Mucosa of gallbladder (tissue), 1 donor: ENCODE data around the gene PFN3. TPM values are rescaled to one million over a fixed set of nuclear protein-coding genes. Genes with fewer than 3 reads are reported as not detected.
A peak's percentile ranks its signal among the peaks of the same experiment; 100 is the strongest.
"Not testable (repeated sequence)": the region's sequence is repeated elsewhere in the genome, so short reads cannot be mapped to it uniquely, and the experiment has no call there.

Experiments
- DNase-seq: peaks from one replicate; pipeline ENCODE4 v3.0.0-alpha.2; 2020; ENCODE audit warnings: low spot score
- total RNA-seq: library from RNA; stranded (reverse); gene quantifications from one replicate; pipeline ENCODE4 v1.2.1, GENCODE V29; 2021
- donor health status: DM: no; HTN: no; CAD: no.

The PFN3 gene
- total RNA-seq, 1 donor from 2014 or later: not detected

- no peak for DNase-seq
These were observed 4.4 kb downstream of the PFN3 start for GRCh38 chr5:177396078-177396477.

GRCh38 chr5:177393990-177394389 is 6.5 kb downstream of the PFN3 start:
- DNase-seq: no peak

GRCh38 chr5:177393206-177393765 is 7.2 kb downstream of the PFN3 start:
- no peak for DNase-seq

- no peak for DNase-seq
These were observed 7.7 kb downstream of the PFN3 start for GRCh38 chr5:177392765-177393164.

- peak; percentile 88 for DNase-seq
These were observed 9.8 kb downstream of the PFN3 start for GRCh38 chr5:177390363-177391300.

GRCh38 chr5:177389241-177390169 is 11.0 kb downstream of the PFN3 start:
- DNase-seq: peak; percentile 48

- no peak for DNase-seq
These were observed 11.9 kb downstream of the PFN3 start for GRCh38 chr5:177388521-177389052.

- DNase-seq: no peak
These were observed 13.1 kb downstream of the PFN3 start for GRCh38 chr5:177387405-177387804.

GRCh38 chr5:177386542-177386941 is 13.9 kb downstream of the PFN3 start:
- DNase-seq: no peak

GRCh38 chr5:177385720-177386119 is 14.7 kb downstream of the PFN3 start:
- no peak for DNase-seq

GRCh38 chr5:177384134-177384533 is 16.3 kb downstream of the PFN3 start, which contains the start of gene SLC34A1:
Gene SLC34A1, plus strand, starts transcription at chr5:177384434. Its CDS starts 1,308 bp downstream, at chr5:177385742.
- no peak for DNase-seq

- no peak for DNase-seq
These were observed 17.3 kb downstream of the PFN3 start for GRCh38 chr5:177383181-177383580.

GRCh38 chr5:177382423-177383029 is 17.9 kb downstream of the PFN3 start:
- DNase-seq: no peak

GRCh38 chr5:177380805-177381126 is 19.7 kb downstream of the PFN3 start:
- no peak for DNase-seq

- peak; percentile 54 for DNase-seq
These were observed 21.3 kb downstream of the PFN3 start for GRCh38 chr5:177378884-177379883.

GRCh38 chr5:177377851-177378776 is 22.3 kb downstream of the PFN3 start:
- DNase-seq: no peak

- no peak for DNase-seq
These were observed 24.4 kb downstream of the PFN3 start for GRCh38 chr5:177376107-177376506.

GRCh38 chr5:177375516-177375915 is 24.9 kb downstream of the PFN3 start:
- not testable (repeated sequence) for DNase-seq

GRCh38 chr5:177374211-177374610 is 26.2 kb downstream of the PFN3 start:
- DNase-seq: no peak
